GM12891 (cell line): ENCODE measurements around the gene SLC38A3.

ENCODE experiments used
- DNase-seq: peaks from one replicate; pipeline ENCODE4 v3.0.0; 2011; ENCODE audit warnings: low spot score; ENCODE audit not compliant: insufficient read length
- FAIRE-seq: peaks from 2 replicates; lab custom pipeline; 2011; peaks lifted over from hg19 to GRCh38; lab: Jason Lieb, UNC
- PAX5 ChIP-seq: IDR thresholded peaks from 2 replicates; pipeline ENCODE4 v1.6.1; 2011; ENCODE audit warnings: low read length, moderate library complexity, mild to moderate bottlenecking; ENCODE audit not compliant: insufficient read depth, severe bottlenecking
- POLR2A ChIP-seq: IDR thresholded peaks from 2 replicates; pipeline ENCODE4 v1.6.1; 2011; ENCODE audit warnings: low read depth, low read length, control low read depth
- POLR2AphosphoS5 ChIP-seq: IDR thresholded peaks from 2 replicates; pipeline ENCODE4 v1.6.1; 2011; ENCODE audit warnings: low read depth, low read length, control low read depth
- POU2F2 ChIP-seq: IDR thresholded peaks from 2 replicates; pipeline ENCODE4 v1.6.1; 2011; ENCODE audit warnings: low read depth, mild to moderate bottlenecking, control low read depth, low read length, moderate library complexity
- SPI1 ChIP-seq: IDR thresholded peaks from 2 replicates; pipeline ENCODE4 v1.6.1; 2011; ENCODE audit warnings: low read depth, low read length, control low read depth
- TAF1 ChIP-seq: IDR thresholded peaks from 2 replicates; pipeline ENCODE4 v1.6.1; 2011; ENCODE audit warnings: low read depth, low read length, control low read depth

The SLC38A3 gene

DNA sequence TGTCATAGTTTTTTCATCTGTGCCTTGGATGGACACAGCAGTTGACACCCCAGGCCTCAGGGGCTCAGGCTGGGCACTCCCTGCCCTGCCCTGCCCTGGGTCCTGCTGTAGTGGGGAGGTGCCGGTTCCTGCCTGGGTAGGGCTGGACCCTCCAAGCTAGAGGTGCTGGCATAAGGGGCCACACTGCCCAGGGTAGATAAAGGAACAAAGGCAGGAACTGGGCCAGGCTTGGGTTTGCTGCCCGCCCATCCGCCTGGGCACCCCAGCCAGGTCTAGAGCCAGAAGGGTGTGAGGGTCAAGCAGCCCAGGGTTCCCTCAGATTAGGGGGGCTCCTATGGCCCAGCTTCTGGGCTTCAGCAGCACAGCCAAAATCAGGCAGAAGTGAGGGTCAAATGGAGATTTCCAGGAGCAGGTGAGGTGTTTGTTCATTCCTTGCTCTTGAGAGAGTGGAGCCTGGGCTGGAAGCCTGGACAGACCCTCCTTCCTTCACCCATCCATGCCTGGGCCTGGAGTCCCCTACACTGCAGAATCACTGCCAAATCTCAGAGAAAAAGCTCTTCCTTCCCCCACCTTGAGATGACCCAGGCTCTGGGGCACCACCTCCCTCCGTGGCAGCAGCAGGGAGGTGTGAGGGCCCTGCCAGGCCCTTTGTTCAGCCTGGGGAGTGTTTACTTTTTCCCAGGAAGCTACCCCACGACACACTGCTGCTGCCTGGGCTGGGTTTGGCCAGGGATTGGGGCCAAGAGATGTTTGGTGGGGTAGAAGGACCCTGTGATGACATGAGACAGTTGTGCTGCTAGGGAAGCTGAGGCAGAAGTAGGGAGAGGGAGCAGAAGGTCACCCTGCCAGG lies 42.8 kb upstream of the SLC38A3 start:
- FAIRE-seq (no peak), DNase-seq (no peak)
- TF ChIP-seq POLR2AphosphoS5 (no peak), TAF1 (no peak), SPI1 (no peak), POLR2A (no peak), POU2F2 (no peak), PAX5 (no peak)

DNA sequence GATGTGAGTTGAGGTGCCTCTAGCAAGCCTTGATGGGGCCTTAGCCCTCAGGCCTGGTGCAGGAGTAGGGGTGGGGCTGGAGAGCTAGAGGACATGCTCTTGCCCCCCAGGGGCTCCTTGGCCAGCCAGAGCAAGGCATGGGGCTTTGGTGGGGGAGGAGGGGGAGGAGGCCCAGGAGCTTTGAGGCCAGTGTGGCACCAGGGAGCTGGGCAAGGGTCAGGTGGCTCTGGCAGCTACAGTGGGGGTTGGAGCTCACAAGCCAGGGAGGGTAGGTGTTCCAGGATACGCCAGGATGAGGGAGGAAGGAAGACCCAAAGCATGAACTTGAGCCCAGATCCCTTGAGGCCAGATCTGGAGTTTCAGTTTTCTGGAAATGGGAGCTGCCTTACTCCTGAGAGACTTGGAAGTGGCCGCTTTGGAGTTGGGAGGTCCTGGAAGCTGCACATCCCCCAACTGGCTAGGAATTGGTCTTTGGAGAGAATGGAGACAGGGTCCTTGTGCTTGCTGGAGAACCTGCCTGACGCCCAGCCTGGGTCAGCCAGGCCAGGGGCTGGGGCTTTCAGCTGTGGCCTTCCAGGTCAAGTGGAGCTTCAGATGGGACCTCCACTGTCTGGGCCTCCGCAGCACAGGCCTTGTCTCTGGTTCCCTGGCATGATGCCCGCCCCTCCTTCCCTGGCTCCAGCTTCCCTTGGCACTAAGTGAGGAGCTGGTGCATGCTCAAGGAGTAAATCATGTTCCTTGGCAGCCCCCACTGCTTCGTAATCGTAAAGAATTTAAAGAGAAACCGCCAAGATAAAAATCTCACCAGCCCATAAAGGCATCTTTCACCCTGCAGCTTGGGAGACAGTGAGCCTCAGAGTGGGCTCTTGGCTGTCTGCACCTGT lies 41.3 kb upstream of the SLC38A3 start:
- no peak for FAIRE-seq
- DNase-seq, result no peak
- TF ChIP-seq POU2F2, result no peak
- TF ChIP-seq PAX5, result no peak
- TF ChIP-seq SPI1, result no peak
- TF ChIP-seq POLR2AphosphoS5, result no peak
- TF ChIP-seq POLR2A, result no peak
- no peak for TF ChIP-seq TAF1

DNA sequence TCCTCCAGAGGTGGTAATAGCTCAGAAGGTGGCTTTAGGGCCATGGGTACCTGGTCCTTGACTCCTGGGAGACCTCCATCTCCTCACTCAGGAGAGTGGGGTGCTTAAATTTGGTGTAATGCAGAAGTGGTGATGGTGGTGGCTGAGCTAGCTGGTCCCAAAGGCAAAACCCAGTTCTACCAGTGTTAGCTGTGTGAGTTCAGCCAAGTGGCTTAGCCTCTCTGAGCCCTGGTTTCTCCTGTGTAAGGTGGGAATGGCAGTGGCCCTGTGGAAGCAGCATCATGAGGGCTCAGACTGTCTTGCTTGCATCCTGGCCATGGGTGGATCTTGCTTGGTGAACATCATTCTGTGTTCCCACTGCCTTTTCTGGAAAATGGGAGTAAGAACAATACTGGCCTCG lies 40.6 kb upstream of the SLC38A3 start:
- FAIRE-seq, result no peak
- TF ChIP-seq POU2F2 (no peak), POLR2AphosphoS5 (no peak)
- no peak for DNase-seq

DNA sequence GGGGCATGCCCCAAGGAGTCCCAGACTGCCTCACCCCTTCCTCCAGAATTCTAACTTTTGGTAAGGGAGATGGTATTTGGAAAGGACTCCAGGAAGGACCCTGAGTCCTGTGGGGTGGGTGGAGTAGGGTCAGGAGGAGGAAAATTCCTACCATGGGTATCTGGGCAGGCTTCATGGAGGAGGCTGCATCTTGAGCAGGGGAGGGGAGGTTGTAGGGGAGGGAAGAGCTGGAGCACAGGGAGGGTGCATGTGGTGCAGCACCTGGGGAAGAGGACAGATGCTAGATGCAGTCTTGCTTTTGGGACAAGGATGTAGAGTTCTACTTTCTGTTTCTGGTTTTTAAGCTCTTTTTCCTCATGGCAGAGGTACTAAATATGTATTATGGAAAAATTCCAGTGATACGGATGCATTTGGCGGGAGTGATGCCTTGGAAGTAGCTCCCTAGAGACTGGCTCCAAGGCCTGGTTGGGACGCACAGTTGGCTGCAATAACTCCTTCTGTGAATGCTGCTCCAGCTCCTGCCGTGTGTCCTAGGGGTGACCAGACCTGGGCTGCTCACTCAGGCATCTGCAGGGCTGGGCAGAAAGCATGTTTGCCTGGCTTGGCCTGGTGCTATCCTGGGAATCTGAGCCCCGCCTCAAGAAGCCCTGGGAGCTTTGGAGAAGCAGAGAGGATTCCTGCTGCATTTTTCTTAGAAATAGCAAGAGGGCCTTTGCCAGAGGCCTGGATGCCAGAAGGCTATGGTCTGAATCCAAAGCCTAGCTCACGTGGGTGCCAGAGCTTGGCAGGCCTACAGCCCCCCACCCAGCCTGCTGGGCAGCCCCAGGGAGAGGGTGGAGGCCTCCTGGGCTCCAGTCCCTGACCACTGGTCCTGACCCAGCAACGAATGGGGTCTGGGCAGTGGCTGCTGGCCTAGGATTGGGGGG lies 39.8 kb upstream of the SLC38A3 start:
- FAIRE-seq (no peak), DNase-seq (no peak)

DNA sequence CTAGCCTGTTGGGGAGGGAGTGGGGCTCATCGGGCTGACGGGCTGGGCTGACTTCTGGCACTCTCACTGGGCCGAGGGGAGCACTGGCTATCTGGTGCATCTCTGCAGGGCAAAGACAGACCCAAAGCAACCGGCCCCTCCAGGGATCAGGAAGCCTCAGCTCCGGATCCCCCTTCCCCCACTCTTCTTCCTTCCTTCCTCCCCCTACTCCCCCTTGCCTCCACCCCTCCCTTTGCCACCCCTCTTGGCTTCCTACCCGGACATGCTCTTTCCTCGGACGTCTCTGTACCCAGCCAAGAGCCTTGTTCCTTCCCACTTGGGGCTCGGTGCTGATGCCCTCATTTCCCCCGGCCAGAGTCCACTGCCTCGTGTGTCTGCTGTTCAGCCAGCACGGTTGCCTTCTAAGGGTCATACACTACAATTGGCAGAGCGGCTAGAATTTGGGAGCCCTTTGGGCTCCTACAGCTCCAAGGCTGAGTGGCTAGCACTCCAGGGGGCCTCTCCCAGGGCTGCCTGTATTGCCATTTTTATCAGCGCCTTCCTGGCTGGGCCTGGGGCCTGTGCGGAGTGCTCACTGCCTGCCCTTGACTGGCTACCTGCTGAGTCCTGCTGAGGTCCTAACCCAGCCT lies 39.0 kb upstream of the SLC38A3 start:
- no peak for TF ChIP-seq POU2F2
- no peak for TF ChIP-seq POLR2A
- no peak for TF ChIP-seq PAX5
- no peak for TF ChIP-seq TAF1
- no peak for TF ChIP-seq POLR2AphosphoS5
- FAIRE-seq (no peak), DNase-seq (no peak)

More for the DNA sequence above, 39.8 kb upstream of the SLC38A3 start:
- TF ChIP-seq POLR2A (no peak), PAX5 (no peak), POU2F2 (no peak), TAF1 (no peak), POLR2AphosphoS5 (no peak), SPI1 (no peak)

DNA sequence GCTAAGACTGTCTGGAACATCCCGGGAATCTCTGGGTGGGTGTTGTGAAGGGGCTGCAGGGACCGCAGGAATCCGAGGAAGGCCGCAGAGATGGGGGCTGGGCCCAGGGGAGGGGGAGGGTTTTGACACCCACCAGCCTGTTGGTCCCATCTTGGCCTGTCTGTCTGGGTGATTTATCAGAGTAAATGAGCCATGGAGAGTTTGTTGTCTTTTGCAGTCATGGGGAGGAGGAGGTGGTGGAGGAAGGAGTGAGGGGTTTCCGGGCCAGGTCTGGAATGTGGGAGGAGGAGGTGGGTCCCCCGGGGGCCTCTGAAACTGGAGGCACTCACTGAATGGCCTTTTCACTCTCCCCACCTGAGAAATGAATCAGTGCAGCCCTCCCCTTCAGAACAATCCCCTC lies 38.5 kb upstream of the SLC38A3 start:
- TF ChIP-seq POLR2A, result no peak
- no peak for TF ChIP-seq POU2F2
- TF ChIP-seq TAF1, result no peak
- no peak for TF ChIP-seq SPI1
- TF ChIP-seq PAX5, result no peak
- TF ChIP-seq POLR2AphosphoS5, result no peak
- no peak for FAIRE-seq
- DNase-seq, result no peak

DNA sequence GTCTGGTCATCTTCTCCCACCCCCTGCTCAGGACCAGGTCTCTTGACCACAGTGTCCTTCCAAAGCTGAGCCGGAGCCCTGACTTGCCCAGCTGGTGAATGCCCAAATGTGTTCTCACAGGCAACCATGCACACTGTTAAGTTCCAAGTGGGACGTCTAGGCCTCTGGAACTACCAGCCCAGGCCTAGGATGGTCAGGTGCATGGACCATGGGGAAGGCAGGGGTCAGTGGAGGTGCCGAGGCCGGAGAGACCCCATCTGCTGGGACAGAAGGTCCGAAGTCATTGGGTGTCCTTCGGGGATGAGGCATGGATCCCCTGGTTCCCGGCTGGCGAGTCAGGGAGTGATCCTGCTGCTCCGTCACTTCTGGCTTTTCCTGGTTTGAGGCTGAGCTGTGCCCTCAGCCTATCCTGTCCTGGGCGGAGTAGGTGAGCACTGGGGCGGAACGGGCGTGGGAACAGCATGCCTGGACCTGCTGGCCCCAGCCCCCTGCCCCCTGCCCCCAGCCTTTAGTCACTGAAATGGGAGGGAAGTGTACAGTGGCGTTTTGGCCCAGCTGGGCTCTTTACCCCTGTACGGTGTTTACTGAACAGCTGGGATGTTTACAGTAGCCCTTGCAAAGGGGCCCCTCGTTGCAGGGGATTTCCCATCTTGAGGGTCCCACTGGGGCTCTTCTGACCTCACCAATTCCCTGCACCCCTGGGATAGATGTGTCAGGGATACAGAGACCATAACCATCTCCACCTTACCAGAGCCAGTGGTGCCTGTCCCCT lies 37.8 kb upstream of the SLC38A3 start:
- no peak for DNase-seq
- no peak for FAIRE-seq
- TF ChIP-seq SPI1, result no peak
- TF ChIP-seq POLR2A, result no peak
- no peak for TF ChIP-seq POLR2AphosphoS5
- TF ChIP-seq TAF1, result no peak

DNA sequence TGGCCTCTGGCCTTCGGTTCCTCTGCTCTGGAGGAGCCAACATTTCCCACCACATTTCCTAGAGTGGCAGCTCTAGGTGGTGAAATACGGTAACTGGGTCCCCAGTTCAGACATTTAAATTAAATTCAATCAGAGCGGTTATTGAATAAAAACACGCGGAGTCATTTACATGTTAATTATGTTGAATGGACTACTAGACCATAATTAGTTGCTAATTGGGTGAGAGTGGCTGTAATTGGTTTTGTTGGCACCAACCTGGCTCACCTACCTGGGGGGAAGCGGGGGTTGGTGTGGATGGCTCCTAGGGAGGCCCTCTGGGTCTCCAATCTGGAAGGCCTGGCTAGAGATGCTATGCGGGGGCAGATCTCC lies 37.2 kb upstream of the SLC38A3 start:
- FAIRE-seq, result no peak

DNA sequence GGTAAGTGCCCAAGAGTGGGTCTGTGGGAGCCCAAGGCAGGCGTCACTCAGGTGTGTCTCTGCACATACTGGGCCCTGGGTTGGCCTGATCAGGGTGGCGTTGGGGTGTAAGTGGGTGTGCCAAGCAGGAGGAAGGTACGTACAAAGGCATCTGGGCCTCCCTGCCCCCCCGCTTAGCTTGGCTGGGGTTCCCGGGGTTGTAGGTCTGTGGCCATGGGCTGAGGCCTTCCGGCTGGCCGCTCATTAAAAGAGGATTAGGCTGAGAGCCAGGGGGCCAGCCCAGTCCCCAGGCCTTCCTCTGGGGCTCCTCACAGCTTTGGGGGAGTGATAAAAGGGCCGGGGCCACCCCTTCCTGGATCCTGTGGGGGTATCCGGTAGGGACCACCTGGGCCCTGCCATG lies 36.7 kb upstream of the SLC38A3 start:
- DNase-seq (no peak), FAIRE-seq (no peak)
- no peak for TF ChIP-seq PAX5
- TF ChIP-seq POU2F2, result no peak
- no peak for TF ChIP-seq POLR2A
- TF ChIP-seq SPI1, result no peak
- no peak for TF ChIP-seq POLR2AphosphoS5
- no peak for TF ChIP-seq TAF1

More for the DNA sequence above, 37.2 kb upstream of the SLC38A3 start:
- no peak for TF ChIP-seq POLR2AphosphoS5
- no peak for TF ChIP-seq POLR2A
- no peak for TF ChIP-seq TAF1
- no peak for DNase-seq
